ENCODE data around the gene GUCY1A2.

DNA sequence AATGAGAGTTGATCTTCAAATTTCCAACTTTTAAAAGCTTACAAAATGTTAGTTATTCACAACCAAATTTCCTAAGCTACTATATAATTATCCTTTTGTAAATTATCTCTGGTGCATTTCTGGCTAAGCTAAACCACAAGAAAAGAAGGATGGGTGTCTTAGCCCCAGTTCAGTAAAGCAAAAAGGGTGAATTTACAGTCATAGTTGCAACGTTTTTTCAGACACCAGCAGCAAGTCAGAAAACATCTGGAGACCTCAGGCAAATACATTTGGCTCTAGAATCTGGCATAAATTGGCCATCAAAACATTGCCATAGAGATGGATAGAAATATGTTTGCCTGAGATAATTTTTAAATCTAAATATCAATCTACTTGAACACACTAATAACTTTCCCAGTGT, 257.0 kb downstream of the GUCY1A2 start:
- TF ChIP-seq POLR2A (IDR thresholded peaks at IDR 0.05; ENCODE audit: low read depth), result no peak
- TF ChIP-seq, protein P1, sequence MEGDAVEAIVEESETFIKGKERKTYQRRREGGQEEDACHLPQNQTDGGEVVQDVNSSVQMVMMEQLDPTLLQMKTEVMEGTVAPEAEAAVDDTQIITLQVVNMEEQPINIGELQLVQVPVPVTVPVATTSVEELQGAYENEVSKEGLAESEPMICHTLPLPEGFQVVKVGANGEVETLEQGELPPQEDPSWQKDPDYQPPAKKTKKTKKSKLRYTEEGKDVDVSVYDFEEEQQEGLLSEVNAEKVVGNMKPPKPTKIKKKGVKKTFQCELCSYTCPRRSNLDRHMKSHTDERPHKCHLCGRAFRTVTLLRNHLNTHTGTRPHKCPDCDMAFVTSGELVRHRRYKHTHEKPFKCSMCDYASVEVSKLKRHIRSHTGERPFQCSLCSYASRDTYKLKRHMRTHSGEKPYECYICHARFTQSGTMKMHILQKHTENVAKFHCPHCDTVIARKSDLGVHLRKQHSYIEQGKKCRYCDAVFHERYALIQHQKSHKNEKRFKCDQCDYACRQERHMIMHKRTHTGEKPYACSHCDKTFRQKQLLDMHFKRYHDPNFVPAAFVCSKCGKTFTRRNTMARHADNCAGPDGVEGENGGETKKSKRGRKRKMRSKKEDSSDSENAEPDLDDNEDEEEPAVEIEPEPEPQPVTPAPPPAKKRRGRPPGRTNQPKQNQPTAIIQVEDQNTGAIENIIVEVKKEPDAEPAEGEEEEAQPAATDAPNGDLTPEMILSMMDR (IDR thresholded peaks at IDR 0.05), result no peak
